D721Med (cell line): ENCODE data around the gene DUSP12.

Experiments
- DNase-seq: peaks from one replicate; pipeline ENCODE4 v3.0.0; 2011; ENCODE audit warnings: low spot score; ENCODE audit not compliant: insufficient read length
- FAIRE-seq: peaks from 2 replicates; lab custom pipeline; 2011; peaks lifted over from hg19 to GRCh38; lab: Jason Lieb, UNC
- CTCF ChIP-seq: IDR thresholded peaks from 2 replicates; pipeline ENCODE4 v1.5.1; 2012; ENCODE audit warnings: mild to moderate bottlenecking, control low read depth; ENCODE audit not compliant: insufficient read depth; ENCODE audit errors: missing control alignments

Gene DUSP12

GRCh38 chr1:161709373-161709772, 40.2 kb upstream of the DUSP12 start:
- DNase-seq (no peak), FAIRE-seq (no peak)
- no peak for TF ChIP-seq CTCF

GRCh38 chr1:161710560-161710959, 39.0 kb upstream of the DUSP12 start:
- no peak for DNase-seq
- TF ChIP-seq CTCF, result no peak
- FAIRE-seq, result no peak

- DNase-seq, result no peak
- TF ChIP-seq CTCF, result no peak
- FAIRE-seq, result no peak
Observed at GRCh38 chr1:161718559-161719324, 30.8 kb upstream of the DUSP12 start.

- no peak for TF ChIP-seq CTCF
- no peak for DNase-seq
- no peak for FAIRE-seq
Observed at GRCh38 chr1:161719325-161719611, 30.3 kb upstream of the DUSP12 start.

GRCh38 chr1:161720422-161720821, 29.2 kb upstream of the DUSP12 start:
- FAIRE-seq, result no peak
- no peak for DNase-seq
- TF ChIP-seq CTCF, result no peak

- no peak for DNase-seq
- FAIRE-seq, result no peak
- no peak for TF ChIP-seq CTCF
Observed at GRCh38 chr1:161720956-161721737, 28.4 kb upstream of the DUSP12 start, which contains the start of gene FCRLB. TSS of gene FCRLB (plus strand) at chr1:161721544. CDS start at chr1:161722673, 1,129 bp downstream.
